ENCODE data around the gene SAMD1.

SAMD1 gene

GRCh38 chr19:14090509-14091080 lies at the start of gene SAMD1:
Gene SAMD1 (minus strand): TSS chr19:14090751.
- peak; percentile 97 for DNase-seq

GRCh38 chr19:14139944-14140343 lies 49.4 kb upstream of the SAMD1 start:
- DNase-seq = peak; percentile 73

GRCh38 chr19:14138576-14139265 lies 48.2 kb upstream of the SAMD1 start:
- DNase-seq = no peak

- DNase-seq = peak; percentile 100
Measured at GRCh38 chr19:14136509-14137281, 46.1 kb upstream of the SAMD1 start, which contains the start of gene ASF1B. Gene ASF1B (minus strand): TSS chr19:14136589. CDS start chr19:14136456, 133 bp downstream.

DNA sequence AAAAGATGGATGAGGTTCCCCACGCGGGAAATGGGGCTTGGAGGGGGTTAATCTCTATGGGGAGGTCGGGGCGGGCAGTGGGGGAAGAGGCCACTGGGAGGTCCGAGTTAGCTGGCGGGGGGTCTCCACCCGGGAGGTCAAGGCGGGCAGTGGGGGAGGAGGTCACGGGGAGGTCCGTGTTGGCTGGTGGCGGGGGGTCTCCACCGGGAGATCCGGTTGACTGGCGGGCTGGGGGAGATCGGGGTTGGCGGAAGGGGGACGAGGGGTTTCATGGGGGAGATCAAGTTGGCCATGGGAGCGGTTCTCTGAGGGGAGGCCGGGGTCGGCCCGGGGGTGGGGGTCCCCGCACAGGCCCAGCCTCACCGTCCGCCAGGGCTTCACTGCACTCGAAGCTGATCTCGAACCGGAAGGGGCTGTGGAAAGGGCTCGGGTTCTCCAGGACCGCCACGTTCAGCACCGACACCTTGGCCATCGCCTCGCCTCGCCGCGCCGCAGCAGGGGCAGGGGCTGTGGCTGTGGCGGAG lies 45.5 kb upstream of the SAMD1 start:
- DNase-seq = no peak

DNA sequence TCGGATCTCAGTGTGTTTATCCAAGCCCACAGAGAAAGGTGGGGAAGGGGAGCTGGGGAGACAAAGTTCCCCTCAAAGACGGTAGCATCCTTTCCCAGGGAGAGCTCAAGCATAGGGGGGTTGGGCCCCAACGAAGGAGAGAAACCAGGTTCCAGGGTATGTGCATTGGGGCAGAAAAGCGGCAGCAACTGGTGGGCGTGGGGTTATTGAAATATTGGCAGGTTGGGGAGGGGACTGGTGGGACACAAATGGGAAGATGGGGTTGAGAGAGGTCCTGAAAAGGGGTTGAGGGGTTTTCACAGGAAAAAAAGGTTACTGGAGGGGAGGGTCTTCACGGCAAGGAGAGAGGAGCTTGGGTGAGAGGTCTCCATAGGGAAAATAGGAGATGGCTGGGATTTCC lies 44.8 kb upstream of the SAMD1 start:
- no peak for DNase-seq

GRCh38 chr19:14127929-14128509 lies 37.5 kb upstream of the SAMD1 start:
- DNase-seq = peak; percentile 24

- no peak for DNase-seq
Measured at GRCh38 chr19:14127176-14127575, 36.6 kb upstream of the SAMD1 start.

DNA sequence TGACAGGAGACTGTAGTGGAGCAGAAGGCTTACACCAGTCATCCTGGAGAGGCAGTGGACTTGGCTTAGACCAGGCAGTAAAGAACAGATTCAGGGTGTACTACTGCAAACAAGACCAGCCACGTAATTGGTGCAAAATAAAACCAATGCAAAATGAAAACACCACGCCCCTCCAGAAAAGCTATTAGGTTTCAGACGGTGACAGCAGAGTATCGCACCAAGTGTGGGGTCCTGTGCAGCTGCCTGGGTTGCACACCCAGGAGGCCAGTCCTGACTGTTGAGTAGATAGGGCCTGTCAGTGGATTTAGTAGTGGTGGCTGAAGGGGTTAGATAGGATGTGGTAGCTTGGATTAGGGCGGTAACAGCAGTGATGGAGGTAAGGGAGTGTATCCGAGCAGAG lies 32.4 kb upstream of the SAMD1 start:
- no peak for DNase-seq

- no peak for DNase-seq
Measured at GRCh38 chr19:14120497-14120780, 29.9 kb upstream of the SAMD1 start.

DNA sequence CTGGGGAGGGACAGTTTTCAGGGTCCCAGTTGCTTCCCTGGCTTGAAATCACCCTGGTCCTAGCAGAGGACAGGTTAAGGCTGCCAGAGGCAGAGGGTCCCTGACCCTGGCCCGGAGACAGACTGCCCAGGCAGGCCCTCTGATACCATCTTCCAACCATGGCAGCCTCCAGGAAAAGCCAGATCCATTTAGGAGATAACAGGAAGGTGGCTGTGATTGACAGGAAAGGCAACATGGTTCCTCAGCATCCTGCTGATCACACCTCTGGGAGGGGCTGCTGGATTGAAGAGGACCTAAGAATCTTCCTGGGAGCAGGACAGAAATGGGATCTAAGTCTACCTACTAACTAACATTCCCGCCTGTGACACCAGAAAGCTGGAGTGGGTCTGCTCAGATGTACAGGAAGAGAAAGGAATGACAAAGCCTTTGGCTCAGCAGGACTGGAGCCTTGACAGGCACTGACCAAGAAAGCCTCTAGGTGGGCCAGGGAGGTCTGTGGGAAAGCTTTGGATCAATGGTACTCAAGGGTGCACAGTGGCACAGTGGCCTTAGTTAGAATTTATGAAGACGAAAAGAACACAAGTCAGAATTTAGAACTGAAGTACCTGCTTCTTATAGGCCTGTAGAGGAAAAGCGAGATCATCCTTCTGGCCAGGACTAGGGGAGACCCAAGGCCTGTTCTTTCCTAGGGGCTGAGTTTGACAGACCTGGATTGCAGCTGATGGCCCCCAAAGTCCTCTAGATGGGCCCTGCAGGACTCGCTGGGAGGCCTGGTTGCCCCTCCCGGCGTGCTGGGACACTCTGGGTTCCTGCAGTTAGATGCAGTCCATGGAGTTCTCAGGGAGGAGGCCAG lies 29.3 kb upstream of the SAMD1 start:
- no peak for DNase-seq

DNA sequence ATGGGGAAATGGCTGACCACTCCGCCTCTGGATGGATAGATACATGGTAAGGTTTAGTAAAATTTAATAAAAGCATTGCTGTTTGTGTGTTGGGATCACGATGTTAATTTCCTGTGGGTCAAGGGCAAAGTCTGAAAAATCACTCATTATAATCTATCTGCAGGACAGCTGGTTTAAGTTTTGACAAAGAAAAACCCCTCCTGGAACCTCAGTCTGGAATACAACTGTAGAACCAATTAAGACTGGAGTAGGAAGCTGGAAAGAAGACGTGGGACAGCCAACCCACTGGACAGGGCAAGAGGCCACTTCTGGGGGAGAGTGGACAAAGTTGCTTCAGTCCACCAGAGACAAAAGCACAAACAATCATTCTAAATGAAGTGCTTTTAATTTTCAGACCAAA lies 28.6 kb upstream of the SAMD1 start:
- DNase-seq = no peak

- DNase-seq = peak; percentile 87
Measured at GRCh38 chr19:14118165-14119051, 27.9 kb upstream of the SAMD1 start.

DNA sequence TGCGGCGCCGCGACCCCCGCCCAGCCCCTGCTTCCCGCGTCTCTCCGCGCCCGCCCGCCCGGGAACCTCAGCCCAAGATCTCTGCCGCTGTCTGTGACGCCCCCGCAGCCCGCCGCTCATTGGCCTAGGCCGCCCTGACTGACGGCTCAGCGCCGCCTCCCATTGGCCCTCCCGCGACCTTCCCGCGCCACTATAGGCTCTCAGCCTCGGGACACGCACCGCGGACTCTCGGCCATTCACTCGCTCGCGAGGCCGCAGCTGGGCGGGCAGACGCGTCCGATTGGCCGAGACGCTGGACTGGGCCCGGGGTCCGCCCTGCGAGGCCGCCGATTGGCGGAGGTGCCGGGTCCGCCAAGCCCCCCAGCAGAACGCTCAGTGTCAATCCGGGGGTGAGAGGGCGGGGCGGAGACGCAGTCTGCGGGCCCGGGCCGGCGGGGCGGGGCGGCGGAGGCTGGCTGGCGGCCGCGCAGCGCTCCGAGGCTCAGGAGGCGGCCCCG lies 27.2 kb upstream of the SAMD1 start, which contains the start of gene PRKACA:
TSS of gene PRKACA (minus strand) at position 95 of the 497 bp plus-strand sequence. CDS start 215 bp downstream, outside the sequence.
- peak; percentile 99 for DNase-seq

GRCh38 chr19:14116918-14117578 lies 26.5 kb upstream of the SAMD1 start:
- DNase-seq = no peak

GRCh38 chr19:14116525-14116917 lies 26.0 kb upstream of the SAMD1 start:
- no peak for DNase-seq

GRCh38 chr19:14115756-14116155 lies 25.2 kb upstream of the SAMD1 start:
- DNase-seq = no peak

DNA sequence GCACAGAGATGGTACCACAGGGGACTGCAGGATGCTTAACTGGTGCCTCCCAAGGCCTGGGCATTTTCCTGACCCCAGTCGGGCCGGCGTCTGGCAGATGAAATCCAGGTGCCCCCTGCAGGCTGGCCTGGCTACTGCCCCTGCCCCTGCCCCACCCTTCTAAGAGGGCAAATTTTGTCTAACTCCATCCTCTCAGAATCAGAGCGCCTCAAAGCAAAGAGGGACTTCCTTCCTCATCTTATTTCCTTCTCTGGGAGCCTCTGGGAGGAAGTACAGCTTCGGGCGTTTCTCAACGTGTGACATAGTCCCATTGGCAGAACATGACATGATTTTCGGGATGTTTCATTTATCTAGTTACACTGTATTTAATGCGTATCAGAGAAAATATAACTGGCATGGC lies 24.3 kb upstream of the SAMD1 start:
- peak; percentile 83 for DNase-seq

GRCh38 chr19:14114439-14114838 lies 23.9 kb upstream of the SAMD1 start:
- no peak for DNase-seq

DNA sequence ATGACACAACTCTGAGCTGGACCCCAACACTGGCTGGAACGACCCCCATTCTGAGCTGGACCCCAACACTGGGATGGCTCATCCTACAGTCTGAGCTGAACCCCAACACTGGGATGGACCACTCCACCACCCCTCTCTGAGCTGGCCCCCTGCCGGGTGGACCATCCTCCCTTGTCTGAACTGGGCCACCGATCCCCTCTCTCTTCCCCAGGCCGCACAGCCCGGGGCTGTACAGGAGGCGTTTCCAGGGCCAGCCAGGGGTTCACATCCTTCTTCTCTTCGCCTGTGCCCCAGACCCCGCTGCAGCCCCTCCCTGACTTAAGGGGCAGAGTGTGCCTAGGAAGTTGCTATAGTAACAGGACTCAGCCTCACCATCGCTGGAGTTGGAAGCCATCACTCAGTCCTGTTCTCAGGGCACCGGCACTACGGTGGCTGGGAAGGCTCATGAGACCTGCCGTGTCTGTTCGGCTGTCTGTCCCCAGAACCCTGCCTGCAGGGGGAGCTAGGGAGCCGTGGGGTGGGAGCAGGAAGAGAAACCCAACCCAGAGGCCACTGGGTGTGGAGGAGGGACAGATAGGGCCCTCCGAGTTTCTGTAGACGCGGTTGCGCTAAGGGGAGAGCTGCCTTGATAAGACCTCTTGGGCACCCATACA lies 23.3 kb upstream of the SAMD1 start:
- peak; percentile 84 for DNase-seq

All from hematopoietic multipotent progenitor cell treated with erythropoietin and hydrocortisone succinate and interleukin-3 and kit ligand, for 4 days (in vitro differentiated cells).